Endothelial cell of umbilical vein (primary cell): ENCODE measurements around the gene MINDY4.

ENCODE experiments used
- CTCF ChIP-seq, 2 donors: IDR thresholded peaks; 1 replicate in 1 of 2; 2 replicates in 1 of 2; pipeline ENCODE4 v1.5.1; 2011; ENCODE audit warnings: low read length in 2 of 2, mild to moderate bottlenecking in 2 of 2, moderate library complexity in 2 of 2, control low read depth in 1 of 2, inconsistent platforms in 1 of 2, low read depth in 1 of 2; ENCODE audit not compliant: insufficient read depth in 1 of 2; ENCODE audit errors: extremely low read depth in 1 of 2
- EZH2 ChIP-seq: IDR thresholded peaks from 2 replicates; pipeline ENCODE4 v1.6.1; 2012; ENCODE audit warnings: borderline replicate concordance, low read depth, mild to moderate bottlenecking, moderate library complexity, low read length, inconsistent platforms; ENCODE audit not compliant: severe bottlenecking
- MAX ChIP-seq: IDR thresholded peaks from 2 replicates; pipeline ENCODE4 v1.6.1; 2011; ENCODE audit not compliant: insufficient read depth, insufficient read length
- MYC ChIP-seq: IDR thresholded peaks from one replicate; pipeline ENCODE4 v1.6.1; 2011; ENCODE audit warnings: mild to moderate bottlenecking, low read depth, low read length
- POLR2A ChIP-seq: IDR thresholded peaks from 2 replicates; pipeline ENCODE4 v1.6.1; 2012; ENCODE audit warnings: low read depth, mild to moderate bottlenecking, control low read depth, low read length
- POLR2AphosphoS5 ChIP-seq: IDR thresholded peaks from 2 replicates; pipeline ENCODE4 v1.6.1; 2012; ENCODE audit warnings: low read depth, mild to moderate bottlenecking, control low read depth, low read length, moderate library complexity; ENCODE audit not compliant: insufficient read depth

- TF ChIP-seq POLR2A, result no peak
- no peak for TF ChIP-seq CTCF (IDR thresholded peaks at IDR 0.05; ENCODE audit: extremely low read depth in 1 of 2, insufficient read depth in 1 of 2, low read depth in 1 of 2, low read length in 2 of 2)
- no peak for TF ChIP-seq MYC
- TF ChIP-seq POLR2AphosphoS5, result no peak
- TF ChIP-seq MAX, result no peak
- TF ChIP-seq EZH2, result no peak
Observed at GRCh38 chr7:30859940-30860496, 88.8 kb downstream of the MINDY4 start.
